Measurements from ENCODE around the gene SLC35F4. TPM values are rescaled to one million over a fixed set of nuclear protein-coding genes. Genes with fewer than 3 reads are reported as not detected.

Gene SLC35F4
- total and polyA plus RNA-seq, 2 donors (not counting 1 experiment from before 2014, with no cell fraction given): not detected

DNA sequence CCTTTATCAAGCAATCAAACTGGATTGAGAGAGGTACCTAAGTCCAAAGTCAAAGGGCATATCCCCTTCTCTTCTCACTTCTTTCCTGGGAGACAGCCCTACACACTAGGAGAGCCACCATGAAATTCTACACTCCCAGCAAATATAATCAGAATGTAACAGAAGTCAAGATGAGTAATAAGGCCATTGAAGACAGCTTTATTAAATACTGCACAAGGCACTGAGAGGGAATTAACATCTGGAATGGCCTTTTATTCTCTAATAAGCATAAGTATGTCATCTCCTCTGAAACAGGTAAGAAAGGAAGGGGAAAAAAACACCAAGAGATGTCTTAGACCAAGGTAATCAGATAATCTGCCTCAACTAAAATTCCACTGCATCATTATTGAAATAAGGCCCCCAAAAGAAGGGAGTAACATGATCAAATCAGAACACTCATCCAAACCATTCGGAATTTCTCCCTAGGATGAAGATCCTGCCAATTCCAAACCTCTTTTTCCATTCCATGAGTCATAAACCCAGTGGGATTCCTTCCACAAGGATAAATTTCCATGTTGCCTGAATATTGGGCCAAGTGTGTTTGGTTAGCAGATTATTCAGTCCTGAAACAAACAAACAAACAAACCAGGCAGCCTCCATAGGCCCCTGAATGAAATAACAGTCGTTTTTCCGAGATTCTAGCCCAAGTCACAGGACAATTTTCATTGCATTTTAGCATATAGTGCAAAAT is 19.9 kb downstream of the SLC35F4 start:
- no peaks in the 10 kb centered on the region for H4K20me1 ChIP-seq (ENCODE audit: control insufficient read depth, insufficient read depth, low read length, poor library complexity, severe bottlenecking)
- DNase-seq: no peak
- no peak overlapping the region for H3K4me3 ChIP-seq (ENCODE audit: control extremely low read depth in 1 of 5, extremely low read depth in 1 of 5, insufficient read depth in 1 of 5, low read depth in 2 of 5, low read length in 4 of 5)
- H2AFZ ChIP-seq (ENCODE audit: insufficient read depth, low read depth, low read length, poor library complexity, severe bottlenecking): no peak overlapping the region
- no peak overlapping the region for H3K9ac ChIP-seq (ENCODE audit: low read length)
- H3K27me3 ChIP-seq (replicated peaks in 1 of 4; ENCODE audit: control extremely low read depth in 1 of 4, control insufficient read depth in 3 of 4, insufficient read depth in 4 of 4, low read length in 3 of 4): no peaks in the 10 kb centered on the region
- no peak overlapping the region for H3K27ac ChIP-seq (ENCODE audit: low read length in 2 of 2)
- Mint-ChIP-seq H3K4me1 (no peaks in the 10 kb centered on the region), H3K9me3 (ENCODE audit: insufficient read depth) (no peaks in the 10 kb centered on the region), H3K27ac (no peak overlapping the region), H3K4me3 (no peak overlapping the region), H3K27me3 (no peaks in the 10 kb centered on the region)
- intact Hi-C loops (cut with micrococcal nuclease): no loop called here
- no peaks in the 10 kb centered on the region for H3K36me3 ChIP-seq (replicated peaks in 1 of 2; ENCODE audit: control extremely low read depth in 1 of 2, control insufficient read depth in 1 of 2, extremely low read depth in 1 of 2, insufficient read depth in 2 of 2, low read length in 1 of 2)
- POLR2A ChIA-PET: no interaction called here
- H3K4me2 ChIP-seq (replicated peaks; ENCODE audit: low read depth, low read length, poor library complexity, severe bottlenecking): no peak overlapping the region
- TF ChIP-seq EZH2 (IDR thresholded peaks at IDR 0.05; ENCODE audit: borderline replicate concordance, insufficient read depth, low read depth, low read length, poor library complexity, severe bottlenecking): no peak
- TF ChIP-seq, protein P1, sequence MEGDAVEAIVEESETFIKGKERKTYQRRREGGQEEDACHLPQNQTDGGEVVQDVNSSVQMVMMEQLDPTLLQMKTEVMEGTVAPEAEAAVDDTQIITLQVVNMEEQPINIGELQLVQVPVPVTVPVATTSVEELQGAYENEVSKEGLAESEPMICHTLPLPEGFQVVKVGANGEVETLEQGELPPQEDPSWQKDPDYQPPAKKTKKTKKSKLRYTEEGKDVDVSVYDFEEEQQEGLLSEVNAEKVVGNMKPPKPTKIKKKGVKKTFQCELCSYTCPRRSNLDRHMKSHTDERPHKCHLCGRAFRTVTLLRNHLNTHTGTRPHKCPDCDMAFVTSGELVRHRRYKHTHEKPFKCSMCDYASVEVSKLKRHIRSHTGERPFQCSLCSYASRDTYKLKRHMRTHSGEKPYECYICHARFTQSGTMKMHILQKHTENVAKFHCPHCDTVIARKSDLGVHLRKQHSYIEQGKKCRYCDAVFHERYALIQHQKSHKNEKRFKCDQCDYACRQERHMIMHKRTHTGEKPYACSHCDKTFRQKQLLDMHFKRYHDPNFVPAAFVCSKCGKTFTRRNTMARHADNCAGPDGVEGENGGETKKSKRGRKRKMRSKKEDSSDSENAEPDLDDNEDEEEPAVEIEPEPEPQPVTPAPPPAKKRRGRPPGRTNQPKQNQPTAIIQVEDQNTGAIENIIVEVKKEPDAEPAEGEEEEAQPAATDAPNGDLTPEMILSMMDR (IDR thresholded peaks at IDR 0.05): no peak
- ATAC-seq (ENCODE audit: low read depth): no peak
- H3K4me1 ChIP-seq (ENCODE audit: control insufficient read depth in 2 of 2, insufficient read depth in 2 of 2, low read length in 2 of 2): no peaks in the 10 kb centered on the region
- H3K79me2 ChIP-seq (ENCODE audit: control insufficient read depth, insufficient read depth, low read length): no peaks in the 10 kb centered on the region
- H3K9me3 ChIP-seq (ENCODE audit: control extremely low read depth in 1 of 3, control insufficient read depth in 2 of 3, insufficient read depth in 1 of 3, low read length in 2 of 3): peaks cover 0 to 3% (median 0%) of the 10 kb centered on the region in 3 donors
- CTCF ChIA-PET: no interaction called here
- WGBS (ENCODE audit: insufficient coverage): no CpG with 5 or more reads among the region's 3 CpGs

DNA sequence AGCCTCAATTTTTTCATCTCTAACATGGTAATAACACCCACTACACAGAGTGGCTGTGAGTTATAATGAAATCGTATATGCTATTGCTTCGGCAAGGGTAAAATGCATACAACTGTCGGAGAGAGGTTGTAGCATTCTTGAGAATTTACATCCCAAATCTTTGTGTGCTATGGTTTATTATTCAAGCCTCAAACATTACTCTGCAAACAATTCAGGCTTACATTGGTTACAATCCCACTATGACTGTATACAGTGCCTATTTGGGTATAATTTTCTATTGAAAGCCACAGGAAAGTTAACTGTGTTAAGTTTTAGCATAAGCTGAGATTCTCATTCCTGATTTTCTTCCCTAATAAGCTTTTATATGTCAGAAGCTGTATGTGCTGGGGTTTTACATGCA is 20.6 kb downstream of the SLC35F4 start:
- H3K79me2 ChIP-seq (ENCODE audit: control insufficient read depth, insufficient read depth, low read length): no peaks in the 10 kb centered on the region
- no peak overlapping the region for H2AFZ ChIP-seq (ENCODE audit: insufficient read depth, low read depth, low read length, poor library complexity, severe bottlenecking)
- ChIA-PET CTCF (no interaction called here), POLR2A (no interaction called here)
- intact Hi-C loops (cut with micrococcal nuclease): no loop called here
- no peak for ATAC-seq (ENCODE audit: low read depth)
- H3K9ac ChIP-seq (ENCODE audit: low read length): no peak overlapping the region
- H3K27ac ChIP-seq (ENCODE audit: low read length in 2 of 2): no peak overlapping the region
- H3K4me1 ChIP-seq (ENCODE audit: control insufficient read depth in 2 of 2, insufficient read depth in 2 of 2, low read length in 2 of 2): no peaks in the 10 kb centered on the region
- H3K36me3 ChIP-seq (replicated peaks in 1 of 2; ENCODE audit: control extremely low read depth in 1 of 2, control insufficient read depth in 1 of 2, extremely low read depth in 1 of 2, insufficient read depth in 2 of 2, low read length in 1 of 2): no peaks in the 10 kb centered on the region
- no peak overlapping the region for H3K4me2 ChIP-seq (replicated peaks; ENCODE audit: low read depth, low read length, poor library complexity, severe bottlenecking)
- no peaks in the 10 kb centered on the region for H3K27me3 ChIP-seq (replicated peaks in 1 of 4; ENCODE audit: control extremely low read depth in 1 of 4, control insufficient read depth in 3 of 4, insufficient read depth in 4 of 4, low read length in 3 of 4)
- WGBS (ENCODE audit: insufficient coverage): no CpG with 5 or more reads among the region's 3 CpGs
- no peak overlapping the region for H3K4me3 ChIP-seq (ENCODE audit: control extremely low read depth in 1 of 5, extremely low read depth in 1 of 5, insufficient read depth in 1 of 5, low read depth in 2 of 5, low read length in 4 of 5)
- no peaks in the 10 kb centered on the region for H3K27me3 Mint-ChIP-seq
- no peak overlapping the region for H3K27ac Mint-ChIP-seq
- DNase-seq: no peak
- no peak overlapping the region for H3K4me3 Mint-ChIP-seq
- H3K9me3 ChIP-seq (ENCODE audit: control extremely low read depth in 1 of 3, control insufficient read depth in 2 of 3, insufficient read depth in 1 of 3, low read length in 2 of 3): peaks cover 0 to 3% (median 0%) of the 10 kb centered on the region in 3 donors
- no peaks in the 10 kb centered on the region for H4K20me1 ChIP-seq (ENCODE audit: control insufficient read depth, insufficient read depth, low read length, poor library complexity, severe bottlenecking)
- H3K4me1 Mint-ChIP-seq: no peaks in the 10 kb centered on the region
- no peak for TF ChIP-seq EZH2 (IDR thresholded peaks at IDR 0.05; ENCODE audit: borderline replicate concordance, insufficient read depth, low read depth, low read length, poor library complexity, severe bottlenecking)
- TF ChIP-seq, protein P1 (IDR thresholded peaks at IDR 0.05): no peak
- no peaks in the 10 kb centered on the region for H3K9me3 Mint-ChIP-seq (ENCODE audit: insufficient read depth)
